H1 (cell line): ENCODE results near the gene DCAF15. TPM values are rescaled to one million over a fixed set of nuclear protein-coding genes. Genes with fewer than 3 reads are reported as not detected.

Source experiments
- CTCF ChIA-PET: fragments of 300-600 bp; sonication (Branson Sonifier 250); formaldehyde crosslinking; loops from one replicate; lab custom pipeline; 2021; ENCODE audit not compliant: partially characterized antibody; lab: Charles Lee
- POLR2A ChIA-PET: fragments of 300-600 bp; sonication (Branson Sonifier 250); formaldehyde crosslinking; loops from one replicate; lab custom pipeline; 2021; ENCODE audit warnings: inconsistent platforms; ENCODE audit not compliant: partially characterized antibody; lab: Charles Lee
- DNase-seq, 2 experiments: peaks; one replicate each; pipeline versions ENCODE4 v3.0.0 to v3.0.0-alpha.2; 2010 to 2022; ENCODE audit warnings: low spot score in 2 of 2, low read depth in 1 of 2, mixed read lengths in 1 of 2
- FAIRE-seq: peaks from 2 replicates; lab custom pipeline; 2011; peaks lifted over from hg19 to GRCh38; lab: Jason Lieb, UNC
- H2AFZ ChIP-seq: 2 replicates; pipeline ENCODE4 v1.8.1; 2012; ENCODE audit warnings: low read length, inconsistent platforms
- H2AK5ac ChIP-seq: 2 replicates; pipeline ENCODE4 v1.6.1; 2013; ENCODE audit warnings: low read depth, low read length
- H2BK120ac ChIP-seq: replicated peaks from 2 replicates; pipeline ENCODE3; 2013; ENCODE audit warnings: low read depth, low read length, inconsistent platforms
- H2BK12ac ChIP-seq: 2 replicates; pipeline ENCODE4 v1.6.1; 2013; ENCODE audit warnings: low read depth, low read length
- H2BK15ac ChIP-seq: 2 replicates; pipeline ENCODE4 v1.6.1; 2013; ENCODE audit warnings: low read length
- H2BK20ac ChIP-seq: 2 replicates; pipeline ENCODE4 v1.6.1; 2013; ENCODE audit warnings: low read length
- H2BK5ac ChIP-seq: 2 replicates; pipeline ENCODE4 v1.6.1; 2013; ENCODE audit warnings: low read depth, low read length
- H3K14ac ChIP-seq: 2 replicates; pipeline ENCODE4 v1.6.1; 2013; ENCODE audit warnings: inconsistent platforms; ENCODE audit not compliant: insufficient read length
- H3K18ac ChIP-seq: 2 replicates; pipeline ENCODE4 v1.6.1; 2013; ENCODE audit warnings: low read length; ENCODE audit errors: extremely low read depth
- H3K23ac ChIP-seq: 2 replicates; pipeline ENCODE4 v1.6.1; 2013; ENCODE audit warnings: inconsistent platforms; ENCODE audit not compliant: insufficient read length
- H3K23me2 ChIP-seq: 2 replicates; pipeline ENCODE4 v1.6.1; 2013; ENCODE audit warnings: low read depth, low read length
- H3K27ac ChIP-seq: 2 replicates; pipeline ENCODE4 v1.6.1; 2011; ENCODE audit warnings: low read depth, low read length, inconsistent platforms
- H3K27me3 ChIP-seq, 4 experiments: replicated peaks in 1 of 4; 1 replicate in 1 of 4; 2 replicates in 3 of 4; pipeline versions ENCODE4 v1.6.1 to v1.8.1; 2011 to 2013; ENCODE audit warnings: low read length in 3 of 4, mild to moderate bottlenecking in 3 of 4, inconsistent platforms in 2 of 4, mixed read lengths in 2 of 4, moderate library complexity in 1 of 4; ENCODE audit not compliant: control insufficient read depth in 3 of 4, insufficient read depth in 3 of 4; ENCODE audit errors: extremely low read depth in 1 of 4
- H3K36me3 ChIP-seq, 4 experiments: 2 replicates each; pipeline versions ENCODE4 v1.6.1 to v1.8.1; 2011 to 2013; ENCODE audit warnings: mild to moderate bottlenecking in 4 of 4, low read length in 3 of 4, moderate library complexity in 2 of 4, control low read depth in 1 of 4, inconsistent platforms in 1 of 4; ENCODE audit not compliant: insufficient read depth in 4 of 4, control insufficient read depth in 2 of 4
- H3K4ac ChIP-seq: replicated peaks from 2 replicates; pipeline ENCODE3; 2013; ENCODE audit warnings: low read length, low read depth, mixed read lengths, inconsistent platforms; ENCODE audit not compliant: insufficient read length
- H3K4me1 ChIP-seq, 4 experiments: replicated peaks in 1 of 4; 1 replicate in 1 of 4; 2 replicates in 3 of 4; pipeline versions ENCODE4 v1.6.1 to v1.8.1; 2011 to 2013; ENCODE audit warnings: low read length in 3 of 4, inconsistent platforms in 2 of 4, mixed read lengths in 1 of 4; ENCODE audit not compliant: insufficient read depth in 4 of 4, control insufficient read depth in 3 of 4
- H3K4me2 ChIP-seq, 2 experiments: 2 replicates each; pipeline versions ENCODE4 v1.6.1 to v1.8.1; 2011 to 2013; ENCODE audit warnings: low read depth in 2 of 2, low read length in 2 of 2, control low read depth in 1 of 2, inconsistent platforms in 1 of 2, mild to moderate bottlenecking in 1 of 2; ENCODE audit not compliant: insufficient read depth in 1 of 2
- H3K4me3 ChIP-seq, 4 experiments: fragments of 200-600, 300-600 bp in 1 of 4; sonication (generic), shearing (Covaris generic), sonication (Bioruptor Twin) in 1 of 4; 2 replicates each; pipeline versions ENCODE4 v1.5.1 to v1.8.1; 2011 to 2016; ENCODE audit warnings: low read length in 4 of 4, low read depth in 3 of 4, control low read depth in 2 of 4, inconsistent platforms in 2 of 4, mild to moderate bottlenecking in 2 of 4, mixed read lengths in 1 of 4, moderate library complexity in 1 of 4; ENCODE audit not compliant: insufficient read depth in 2 of 4; ENCODE audit errors: extremely low read depth in 1 of 4
- H3K56ac ChIP-seq: replicated peaks from 2 replicates; pipeline ENCODE3; 2013; ENCODE audit warnings: low read depth, mild to moderate bottlenecking, mixed read lengths, low read length, inconsistent platforms; ENCODE audit not compliant: insufficient read length
- H3K79me1 ChIP-seq: 2 replicates; pipeline ENCODE4 v1.6.1; 2013; ENCODE audit warnings: low read depth, low read length, control low read depth
- H3K79me2 ChIP-seq, 2 experiments: 2 replicates each; pipeline versions ENCODE4 v1.6.1 to v1.8.1; 2012 to 2013; ENCODE audit warnings: low read length in 2 of 2, mild to moderate bottlenecking in 2 of 2, inconsistent platforms in 1 of 2; ENCODE audit not compliant: insufficient read depth in 2 of 2, control insufficient read depth in 1 of 2
- H3K9ac ChIP-seq, 4 experiments: replicated peaks in 1 of 4; 1 replicate in 1 of 4; 2 replicates in 3 of 4; pipeline versions ENCODE4 v1.6.1 to v1.8.1; 2011 to 2013; ENCODE audit warnings: low read depth in 3 of 4, low read length in 3 of 4, control low read depth in 2 of 4, mild to moderate bottlenecking in 2 of 4, moderate library complexity in 2 of 4, inconsistent platforms in 1 of 4; ENCODE audit errors: extremely low read depth in 1 of 4
- H3K9me3 ChIP-seq, 2 experiments: 2 replicates each; pipeline versions ENCODE4 v1.6.1 to v1.8.1; 2012 to 2013; ENCODE audit warnings: mild to moderate bottlenecking in 2 of 2, moderate library complexity in 2 of 2, control low read depth in 1 of 2, inconsistent platforms in 1 of 2, low read depth in 1 of 2, low read length in 1 of 2, mixed read lengths in 1 of 2; ENCODE audit not compliant: insufficient read depth in 2 of 2
- H4K20me1 ChIP-seq, 2 experiments: replicated peaks in 1 of 2; 2 replicates each; pipeline versions ENCODE3 to v1.8.1; 2011 to 2013; ENCODE audit warnings: inconsistent platforms in 2 of 2, low read length in 2 of 2, mild to moderate bottlenecking in 1 of 2; ENCODE audit not compliant: insufficient read depth in 2 of 2, control insufficient read depth in 1 of 2
- H4K5ac ChIP-seq: 2 replicates; pipeline ENCODE4 v1.6.1; 2013; ENCODE audit warnings: low read length, low read depth, mixed read lengths, inconsistent platforms; ENCODE audit not compliant: insufficient read length
- H4K8ac ChIP-seq: 2 replicates; pipeline ENCODE4 v1.8.0; 2013; ENCODE audit warnings: mild to moderate bottlenecking, moderate library complexity, low read length, inconsistent platforms; ENCODE audit not compliant: insufficient read depth; ENCODE audit errors: extremely low read depth
- H4K91ac ChIP-seq: replicated peaks from 2 replicates; pipeline ENCODE3; 2013; ENCODE audit warnings: low read length, mixed read lengths, inconsistent platforms; ENCODE audit not compliant: insufficient read length
- EZH2 ChIP-seq: fragments of 200-600 bp; sonication (generic); IDR thresholded peaks from 2 replicates; pipeline ENCODE4 v1.7.1; 2012; ENCODE audit warnings: low read depth, mild to moderate bottlenecking, moderate library complexity, low read length, inconsistent platforms; ENCODE audit not compliant: severe bottlenecking
- FOSL1 ChIP-seq: IDR thresholded peaks from 2 replicates; pipeline ENCODE4 v1.6.1; 2011; ENCODE audit warnings: mild to moderate bottlenecking, low read depth, low read length, moderate library complexity; ENCODE audit not compliant: insufficient read depth
- JUND ChIP-seq: IDR thresholded peaks from 2 replicates; pipeline ENCODE4 v1.6.1; 2011; ENCODE audit warnings: mild to moderate bottlenecking, improper control_type of control experiment, low read length
- PHF8 ChIP-seq: fragments of 200-600 bp; sonication (generic); conservative IDR thresholded peaks from 2 replicates; pipeline ENCODE4 v1.7.1; 2012; ENCODE audit warnings: low read depth, mild to moderate bottlenecking, inconsistent platforms, low read length, moderate library complexity
- SP2 ChIP-seq: IDR thresholded peaks from 2 replicates; pipeline ENCODE4 v1.6.1; 2012; ENCODE audit warnings: mild to moderate bottlenecking, low read length, inconsistent platforms
- WGBS, 2 experiments: shearing (Covaris generic) in 1 of 2; methylation state at CpG; one replicate each; pipeline versions ENCODE4 v1.1.6 to v1.1.7; 2013 to 2015; ENCODE audit warnings: low lambda C conversion rate in 2 of 2, mixed read lengths in 2 of 2, inconsistent platforms in 1 of 2, low coverage in 1 of 2, missing lambda C conversion rate in 1 of 2; ENCODE audit not compliant: insufficient replicate concordance in 2 of 2, insufficient coverage in 1 of 2, insufficient read length in 1 of 2; ENCODE audit errors: extremely low coverage in 1 of 2, missing lambda C conversion rate in 1 of 2; 5-methylcytosine and 5-hydroxymethylcytosine counted together
- polyA plus RNA-seq, 7 experiments: library from polyadenylated mRNA; depleted of rRNA in 3 of 7; stranded (reverse) in 5 of 7; unstranded in 2 of 7; fragments of >200 nt in 5 of 7; fragments of 200-250 nt in 2 of 7; gene quantifications; 1 replicate in 5 of 7; 2 replicates in 1 of 7; 4 replicates in 1 of 7; pipeline versions ENCODE4 v1.2.1 to v1.2.3, GENCODE V29; 2011 to 2013; ENCODE audit warnings: missing spikeins in 2 of 7, mixed read lengths in 2 of 7
- total RNA-seq: library from RNA; stranded (reverse); fragmentation: NEBNext Ultra II Directional; extraction: Animal tissue kit (Norgen Biotek cat#: 25700); gene quantifications from 2 replicates; pipeline ENCODE4 v1.2.1, GENCODE V29; 2021

DCAF15 gene
- total and polyA plus RNA-seq, 2 of the 8 experiments (the other 6 are each of a cell fraction or from before 2014, with no cell fraction given) = 68.7 to 80.8 TPM

- no peak overlapping the region for H4K8ac ChIP-seq
- H3K27ac ChIP-seq = no peak overlapping the region
- H3K27me3 ChIP-seq = no peaks in the 10 kb centered on the region
- no peak for DNase-seq
- FAIRE-seq = no peak
- no peak overlapping the region for H3K4me2 ChIP-seq
- no peak overlapping the region for H2AFZ ChIP-seq
- no peaks in the 10 kb centered on the region for H3K79me1 ChIP-seq
- WGBS, 2 experiments = 76% methylated on average over 3 of the region's 3 CpGs; no CpG with 5 or more reads in 1 of the 2 experiments
- no peak overlapping the region for H2BK5ac ChIP-seq
- no peak overlapping the region for H3K4ac ChIP-seq
- ChIA-PET POLR2A (no interaction called here), CTCF (interaction anchor here (0.5 to 1.0 kb wide), 2 partner anchors 34 to 121 kb away, joined by 3 read pairs; no protein-coding TSS in a partner anchor)
- no peak overlapping the region for H2BK120ac ChIP-seq
- H2BK20ac ChIP-seq = no peak overlapping the region
- H3K36me3 ChIP-seq = peaks cover 3 to 27% (median 19%) of the 10 kb centered on the region in 4 experiments
- no peak overlapping the region for H4K91ac ChIP-seq
- H3K9me3 ChIP-seq = no peaks in the 10 kb centered on the region
- no peak overlapping the region for H3K14ac ChIP-seq
- no peak overlapping the region for H2BK15ac ChIP-seq
- no peaks in the 10 kb centered on the region for H3K23me2 ChIP-seq
- no peak overlapping the region for H3K23ac ChIP-seq
- H4K20me1 ChIP-seq = peaks cover 0 to 3% of the 10 kb centered on the region in 2 experiments
- H3K18ac ChIP-seq = no peak overlapping the region
- H3K4me1 ChIP-seq = no peaks in the 10 kb centered on the region
- H3K9ac ChIP-seq = no peak overlapping the region
- no peak overlapping the region for H2AK5ac ChIP-seq
- no peak overlapping the region for H4K5ac ChIP-seq
- H2BK12ac ChIP-seq = no peak overlapping the region
- H3K79me2 ChIP-seq = no peaks in the 10 kb centered on the region
- H3K56ac ChIP-seq = no peak overlapping the region
- no peak overlapping the region for H3K4me3 ChIP-seq
- TF ChIP-seq JUND (no peak), SP2 (no peak), EZH2 (no peak), FOSL1 (no peak), PHF8 (no peak)
Observed at GRCh38 chr19:13914777-13915176, 37.5 kb upstream of the DCAF15 start.
